ENCODE measurements around the gene KLRC4. TPM values are rescaled to one million over a fixed set of nuclear protein-coding genes. Genes with fewer than 3 reads are reported as not detected.

Gene KLRC4
- total and polyA plus RNA-seq, 2 of the 8 experiments (the other 6 are each of a cell fraction or from before 2014, with no cell fraction given), result not detected

DNA sequence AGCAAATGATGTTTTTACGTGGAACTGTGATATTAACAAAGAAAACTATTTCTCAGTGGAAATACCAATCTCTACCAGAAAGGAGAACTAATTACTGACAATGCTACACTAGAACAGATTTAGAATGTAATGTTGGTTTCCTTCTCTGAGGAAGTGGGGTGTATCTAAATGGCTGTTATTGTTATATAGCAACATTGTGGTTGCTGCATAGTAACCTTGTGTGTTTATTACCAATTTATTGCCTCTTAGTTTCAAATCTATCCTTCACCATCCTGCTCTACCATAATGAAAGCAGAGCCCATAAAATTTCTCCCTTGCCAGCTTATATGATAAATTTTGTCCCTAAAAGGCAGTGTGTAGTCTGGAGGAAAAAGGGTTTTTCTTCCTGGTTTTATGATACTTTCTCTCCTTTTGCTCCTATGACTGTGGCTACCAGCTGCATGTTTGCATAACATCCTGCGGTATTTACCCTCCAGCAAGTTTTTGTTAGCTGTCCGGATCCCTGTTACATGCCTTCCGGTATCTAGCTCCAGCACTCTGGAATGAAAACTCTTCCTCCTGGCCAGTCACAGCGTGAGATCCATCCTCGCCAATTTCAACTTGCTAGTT lies 14.1 kb downstream of the KLRC4 start:
- H3K4me1 ChIP-seq (replicated peaks in 1 of 4; ENCODE audit: control insufficient read depth in 3 of 4, insufficient read depth in 4 of 4, low read length in 3 of 4), result no peaks in the 10 kb centered on the region
- no peak overlapping the region for H4K91ac ChIP-seq (replicated peaks; ENCODE audit: insufficient read length, low read length)
- no peaks in the 10 kb centered on the region for H3K23me2 ChIP-seq (ENCODE audit: low read depth, low read length)
- CTCF ChIA-PET (ENCODE audit: partially characterized antibody), result interaction anchor here (1.7 kb wide), 1 partner anchor 29 kb away, joined by 4 read pairs; no protein-coding TSS in a partner anchor
- H3K4me2 ChIP-seq (ENCODE audit: insufficient read depth in 1 of 2, low read depth in 2 of 2, low read length in 2 of 2), result no peak overlapping the region
- H3K4ac ChIP-seq (replicated peaks; ENCODE audit: insufficient read length, low read depth, low read length), result no peak overlapping the region
- H3K14ac ChIP-seq (ENCODE audit: insufficient read length), result no peak overlapping the region
- H2BK5ac ChIP-seq (ENCODE audit: low read depth, low read length), result no peak overlapping the region
- H4K8ac ChIP-seq (ENCODE audit: extremely low read depth, insufficient read depth, low read length), result no peak overlapping the region
- no peak overlapping the region for H2BK15ac ChIP-seq (ENCODE audit: low read length)
- H2AFZ ChIP-seq (ENCODE audit: low read length), result 0 out of 2 replicates have a peak overlapping the region, but pooled peaks have one; percentile 12
- no peaks in the 10 kb centered on the region for H3K36me3 ChIP-seq (ENCODE audit: control insufficient read depth in 2 of 4, insufficient read depth in 4 of 4, low read length in 3 of 4)
- no peak overlapping the region for H3K9ac ChIP-seq (replicated peaks in 1 of 4; ENCODE audit: extremely low read depth in 1 of 4, low read depth in 3 of 4, low read length in 3 of 4)
- no peak overlapping the region for H3K27ac ChIP-seq (ENCODE audit: low read depth, low read length)
- no peak overlapping the region for H2AK5ac ChIP-seq (ENCODE audit: low read depth, low read length)
- no peak overlapping the region for H2BK12ac ChIP-seq (ENCODE audit: low read depth, low read length)
- H3K9me3 ChIP-seq (ENCODE audit: insufficient read depth in 2 of 2, low read depth in 1 of 2, low read length in 1 of 2), result no peaks in the 10 kb centered on the region
- no peaks in the 10 kb centered on the region for H4K20me1 ChIP-seq (replicated peaks in 1 of 2; ENCODE audit: control insufficient read depth in 1 of 2, insufficient read depth in 2 of 2, low read length in 2 of 2)
- no peak overlapping the region for H3K56ac ChIP-seq (replicated peaks; ENCODE audit: insufficient read length, low read depth, low read length)
- no peak overlapping the region for H3K4me3 ChIP-seq (ENCODE audit: extremely low read depth in 1 of 4, insufficient read depth in 2 of 4, low read depth in 3 of 4, low read length in 4 of 4)
- no peaks in the 10 kb centered on the region for H3K79me2 ChIP-seq (ENCODE audit: control insufficient read depth in 1 of 2, insufficient read depth in 2 of 2, low read length in 2 of 2)
- 82% methylated on average over 6 of the region's 6 CpGs; no CpG with 5 or more reads in 1 of the 2 experiments for WGBS, 2 experiments (ENCODE audit: extremely low coverage in 1 of 2, insufficient coverage in 1 of 2, insufficient read length in 1 of 2, insufficient replicate concordance in 2 of 2, low coverage in 1 of 2, low lambda C conversion rate in 2 of 2, missing lambda C conversion rate in 1 of 2)
- POLR2A ChIA-PET (ENCODE audit: partially characterized antibody), result no interaction called here
- H3K79me1 ChIP-seq (ENCODE audit: low read depth, low read length), result no peaks in the 10 kb centered on the region
- H3K18ac ChIP-seq (ENCODE audit: extremely low read depth, low read length), result no peak overlapping the region
- H4K5ac ChIP-seq (ENCODE audit: insufficient read length, low read depth, low read length), result no peak overlapping the region
- H3K27me3 ChIP-seq (replicated peaks in 1 of 4; ENCODE audit: control insufficient read depth in 3 of 4, extremely low read depth in 1 of 4, insufficient read depth in 3 of 4, low read length in 3 of 4), result peaks cover 0 to 1% (median 0%) of the 10 kb centered on the region in 4 experiments; a peak in 1 of 7 replicates
- H3K23ac ChIP-seq (ENCODE audit: insufficient read length), result no peak overlapping the region
- no peak for FAIRE-seq
- H2BK20ac ChIP-seq (ENCODE audit: low read length), result no peak overlapping the region
- no peak overlapping the region for H2BK120ac ChIP-seq (replicated peaks; ENCODE audit: low read depth, low read length)
- no peak for DNase-seq (ENCODE audit: low read depth in 1 of 2, low spot score in 2 of 2)
- TF ChIP-seq TCF12 (IDR thresholded peaks at IDR 0.05; ENCODE audit: low read depth, low read length) (no peak), SP2 (IDR thresholded peaks at IDR 0.05; ENCODE audit: low read length) (no peak), MAFK (IDR thresholded peaks at IDR 0.05; ENCODE audit: low read depth, low read length) (no peak), YY1 (IDR thresholded peaks at IDR 0.05; ENCODE audit: low read depth, low read length) (no peak), SAP30 (IDR thresholded peaks at IDR 0.05; ENCODE audit: insufficient read depth, insufficient replicate concordance, low read length) (no peak), HDAC2 (IDR thresholded peaks at IDR 0.05; ENCODE audit: borderline replicate concordance in 1 of 2, low read depth in 2 of 2, low read length in 2 of 2) (no peak), SIN3A (conservative IDR thresholded peaks at IDR 0.05 in 1 of 2, IDR thresholded peaks at IDR 0.05 in 1 of 2; ENCODE audit: low read depth in 1 of 2, low read length in 2 of 2) (no peak), RFX5 (IDR thresholded peaks at IDR 0.05; ENCODE audit: borderline replicate concordance, low read depth, low read length) (no peak), RAD21 (IDR thresholded peaks at IDR 0.05 in 1 of 2, conservative IDR thresholded peaks at IDR 0.05 in 1 of 2; ENCODE audit: low read depth in 2 of 2, low read length in 2 of 2) (no peak), BRCA1 (IDR thresholded peaks at IDR 0.05; ENCODE audit: low read depth, low read length) (no peak)
- TF ChIP-seq, protein P1, sequence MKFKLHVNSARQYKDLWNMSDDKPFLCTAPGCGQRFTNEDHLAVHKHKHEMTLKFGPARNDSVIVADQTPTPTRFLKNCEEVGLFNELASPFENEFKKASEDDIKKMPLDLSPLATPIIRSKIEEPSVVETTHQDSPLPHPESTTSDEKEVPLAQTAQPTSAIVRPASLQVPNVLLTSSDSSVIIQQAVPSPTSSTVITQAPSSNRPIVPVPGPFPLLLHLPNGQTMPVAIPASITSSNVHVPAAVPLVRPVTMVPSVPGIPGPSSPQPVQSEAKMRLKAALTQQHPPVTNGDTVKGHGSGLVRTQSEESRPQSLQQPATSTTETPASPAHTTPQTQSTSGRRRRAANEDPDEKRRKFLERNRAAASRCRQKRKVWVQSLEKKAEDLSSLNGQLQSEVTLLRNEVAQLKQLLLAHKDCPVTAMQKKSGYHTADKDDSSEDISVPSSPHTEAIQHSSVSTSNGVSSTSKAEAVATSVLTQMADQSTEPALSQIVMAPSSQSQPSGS (IDR thresholded peaks at IDR 0.05; ENCODE audit: low read length), result no peak

All from H1 (cell line).